ENCODE results near the gene LAMA3.

Gene LAMA3

DNA sequence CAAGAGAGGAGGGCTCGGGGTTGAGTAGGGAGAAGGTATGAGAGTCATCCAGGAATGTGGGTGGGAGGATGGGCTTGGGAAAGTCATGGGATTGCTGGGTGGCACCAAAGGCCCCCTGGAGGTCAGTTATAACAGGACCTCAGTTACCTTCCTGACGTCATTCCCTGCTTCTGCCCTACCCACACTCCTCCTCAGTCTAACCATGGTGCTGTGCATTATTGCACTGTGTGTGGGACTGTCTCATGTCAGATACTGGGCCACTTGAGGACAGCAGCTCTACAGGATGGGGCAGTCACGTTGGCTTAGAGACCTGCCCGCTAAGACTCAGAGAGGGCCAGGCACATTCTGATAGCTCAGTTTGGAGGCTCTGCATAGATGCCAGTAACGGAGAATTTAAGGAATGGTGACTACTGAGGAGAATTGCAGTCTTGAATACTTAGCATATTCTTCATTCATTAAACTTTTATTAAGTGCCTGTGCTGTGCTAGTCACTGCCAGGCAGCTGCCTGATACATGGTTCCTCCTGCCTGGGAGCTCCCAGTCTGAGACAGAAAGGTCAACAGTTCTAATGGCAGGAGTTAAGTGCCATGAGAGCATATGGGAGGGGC, 90.5 kb downstream of the LAMA3 start:
- no peak for DNase-seq (ENCODE audit: low spot score)

DNA sequence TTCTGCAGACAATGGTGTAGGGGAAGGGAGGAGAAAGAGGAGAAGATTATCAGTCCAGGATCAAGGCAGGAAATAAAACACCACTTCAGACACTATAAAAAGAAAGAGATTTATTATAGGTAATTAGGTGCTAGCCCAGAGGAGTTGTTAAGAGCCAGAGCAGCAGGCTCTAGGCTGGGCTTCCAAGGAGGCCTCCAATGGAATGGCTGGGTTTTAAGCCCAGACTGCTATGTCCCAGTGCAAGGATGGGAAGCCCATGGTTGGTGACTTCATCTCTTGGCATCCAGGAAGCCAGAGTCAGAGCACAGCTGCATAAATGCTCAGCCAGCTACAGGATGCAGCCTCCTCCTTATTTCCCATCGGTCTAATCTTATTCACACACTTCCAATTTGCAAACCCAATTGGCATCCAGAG, 95.6 kb downstream of the LAMA3 start:
- DNase-seq (ENCODE audit: low spot score), result no peak

DNA sequence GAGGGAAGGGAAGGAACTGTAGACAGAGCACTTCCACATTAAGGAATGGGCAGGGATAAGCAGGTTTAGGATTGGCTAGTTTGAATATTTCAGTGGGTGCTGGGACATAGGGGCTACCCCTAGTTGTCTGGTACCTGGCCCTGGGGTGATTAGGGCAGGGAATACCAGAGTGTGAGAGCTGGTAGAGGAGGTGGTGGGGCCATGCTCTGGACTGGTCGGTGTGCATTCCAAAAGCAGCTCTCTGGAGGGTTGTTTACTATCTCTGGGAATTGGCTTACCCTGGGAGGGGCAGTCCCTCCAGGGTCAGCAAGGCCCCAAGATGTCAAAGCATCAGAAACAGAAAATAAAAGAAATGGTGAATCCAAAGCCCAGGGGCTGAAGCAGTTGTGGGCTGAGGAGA, 103.8 kb downstream of the LAMA3 start:
- DNase-seq (ENCODE audit: low spot score), result no peak

DNA sequence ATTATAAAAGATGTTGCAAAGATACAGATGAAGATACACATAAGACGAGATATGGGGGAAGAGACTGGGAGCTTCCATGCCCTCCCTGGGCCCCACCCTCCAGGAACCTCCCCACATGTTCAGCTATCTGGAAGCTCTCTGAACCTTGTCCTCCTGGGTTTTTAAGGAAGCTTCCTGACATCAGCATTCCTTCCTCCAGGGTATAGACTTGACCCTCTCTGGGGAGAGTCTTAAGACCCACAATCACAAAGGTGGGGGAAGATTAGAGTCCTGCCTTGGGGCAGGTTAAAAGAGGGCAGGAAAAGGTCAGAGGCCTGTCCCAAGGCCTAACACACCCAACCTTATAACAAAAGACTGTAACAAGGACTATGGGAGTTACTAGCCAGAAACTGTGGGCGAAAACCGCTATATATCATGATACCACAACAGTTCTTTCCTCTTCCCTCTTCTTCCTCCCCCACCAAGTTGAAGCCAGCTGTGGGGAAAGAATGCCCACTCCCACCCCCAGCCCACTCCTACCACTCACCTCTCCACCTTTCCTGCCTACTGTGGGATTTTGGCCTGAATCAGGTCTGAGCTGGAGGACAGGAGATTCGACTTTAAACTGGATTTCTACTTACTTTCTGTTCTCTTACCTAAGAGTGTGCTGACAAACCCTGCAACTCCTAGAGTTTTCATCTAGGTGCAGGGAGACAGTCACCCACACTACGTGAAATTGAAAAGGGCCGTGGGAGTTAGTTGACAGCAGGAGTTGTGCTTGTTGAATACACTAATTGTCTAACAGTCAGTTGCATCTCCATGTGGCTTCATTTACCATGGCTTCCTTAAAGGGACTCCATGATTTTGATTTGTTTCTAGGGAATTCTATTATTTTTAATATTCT, 105.0 kb downstream of the LAMA3 start:
- no peak for DNase-seq (ENCODE audit: low spot score)

DNA sequence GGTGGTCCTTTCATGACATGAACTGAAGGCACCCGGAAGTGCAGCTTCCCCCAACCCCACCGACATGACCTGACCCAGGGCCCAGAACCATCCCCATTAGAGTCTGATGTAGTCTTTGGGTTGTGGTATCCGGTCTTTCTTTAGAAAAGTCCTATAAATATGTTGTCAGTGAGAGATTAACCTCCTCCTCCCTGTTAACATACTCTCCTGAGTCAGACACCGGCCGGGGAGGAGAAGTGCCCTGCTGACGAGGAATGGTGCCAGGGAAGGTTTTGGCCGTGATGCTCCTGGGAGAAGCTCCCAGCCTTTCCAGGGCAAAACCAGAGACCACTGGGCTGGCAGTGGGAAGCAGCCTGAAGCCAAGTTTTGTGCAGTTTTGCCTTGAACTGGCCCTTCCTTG, 109.0 kb downstream of the LAMA3 start:
- DNase-seq (ENCODE audit: low spot score), result no peak

DNA sequence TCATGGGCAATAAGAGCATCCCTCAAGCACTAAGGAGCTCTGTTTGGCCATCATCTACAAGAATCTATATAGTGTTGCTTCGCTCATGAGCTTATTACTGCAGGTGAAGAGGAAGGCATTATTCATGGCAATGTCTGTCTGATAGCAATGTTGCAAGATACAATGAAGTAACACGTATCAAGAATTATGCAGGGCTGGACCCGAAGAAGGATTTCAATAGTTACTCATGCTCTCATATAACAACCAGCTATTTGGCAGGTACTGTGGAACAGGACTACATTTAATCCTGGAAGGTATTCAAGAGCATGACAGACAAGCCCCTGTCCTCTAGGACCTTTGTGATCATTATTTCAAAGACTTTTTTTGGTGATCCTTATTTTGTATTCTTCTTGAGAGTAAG, 109.6 kb downstream of the LAMA3 start:
- DNase-seq (ENCODE audit: low spot score), result no peak

DNA sequence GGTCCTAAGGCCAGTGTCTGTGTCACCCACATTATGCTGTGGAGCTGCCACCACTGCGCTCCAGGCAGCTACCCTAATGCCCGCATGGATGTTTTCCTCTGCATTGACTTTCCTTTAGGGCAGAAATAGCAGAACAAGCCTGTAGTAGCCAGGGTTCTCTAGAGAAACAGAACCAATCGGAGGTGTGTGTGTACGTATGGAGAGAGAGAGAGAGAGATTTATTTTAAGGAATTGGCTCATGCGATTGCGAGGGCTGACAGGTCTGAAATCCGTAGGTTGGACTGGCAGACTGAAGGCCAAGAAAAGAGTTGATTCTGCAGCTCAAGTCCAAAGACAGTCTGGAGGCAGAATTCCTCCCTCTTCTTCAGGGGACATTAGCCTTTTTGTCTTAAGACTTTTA, 110.3 kb downstream of the LAMA3 start:
- no peak for DNase-seq (ENCODE audit: low spot score)

DNA sequence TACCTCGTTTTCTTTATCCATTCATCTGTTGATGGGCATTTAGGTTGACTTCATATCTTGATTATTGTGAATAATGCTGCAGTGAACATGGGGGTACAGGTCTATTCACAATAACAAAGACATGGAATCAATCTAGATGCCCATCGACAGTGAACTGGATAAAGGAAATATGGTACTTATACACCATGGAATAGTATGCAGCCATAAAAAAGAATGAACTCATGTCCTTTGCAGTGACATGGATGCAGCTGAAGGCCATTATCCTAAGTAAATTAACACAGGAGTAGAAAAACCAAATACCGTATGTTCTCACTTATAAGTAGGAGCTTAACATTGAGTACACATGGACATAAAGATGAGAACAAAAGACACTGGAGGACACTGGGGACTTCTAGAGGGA, 111.6 kb downstream of the LAMA3 start:
- DNase-seq (ENCODE audit: low spot score), result no peak

DNA sequence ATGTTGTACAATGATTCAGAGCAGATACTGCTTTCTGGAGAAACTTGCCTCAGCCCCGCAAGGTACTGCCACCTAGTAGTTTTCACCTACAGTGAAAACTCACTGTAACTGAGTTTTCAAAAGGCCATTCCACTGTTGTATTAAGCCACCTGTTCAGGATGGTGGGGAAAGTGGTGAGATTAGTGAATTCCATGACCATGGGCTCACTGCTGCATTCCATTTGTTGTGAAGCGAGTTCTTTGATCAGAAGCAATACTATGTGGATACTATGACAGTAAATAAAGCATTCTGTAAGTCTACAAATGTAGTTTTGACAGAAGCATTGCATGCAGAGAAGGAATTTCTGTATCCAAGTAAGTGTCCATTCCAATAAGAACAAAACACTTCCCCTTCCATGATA, 113.6 kb downstream of the LAMA3 start:
- DNase-seq (ENCODE audit: low spot score), result no peak

DNA sequence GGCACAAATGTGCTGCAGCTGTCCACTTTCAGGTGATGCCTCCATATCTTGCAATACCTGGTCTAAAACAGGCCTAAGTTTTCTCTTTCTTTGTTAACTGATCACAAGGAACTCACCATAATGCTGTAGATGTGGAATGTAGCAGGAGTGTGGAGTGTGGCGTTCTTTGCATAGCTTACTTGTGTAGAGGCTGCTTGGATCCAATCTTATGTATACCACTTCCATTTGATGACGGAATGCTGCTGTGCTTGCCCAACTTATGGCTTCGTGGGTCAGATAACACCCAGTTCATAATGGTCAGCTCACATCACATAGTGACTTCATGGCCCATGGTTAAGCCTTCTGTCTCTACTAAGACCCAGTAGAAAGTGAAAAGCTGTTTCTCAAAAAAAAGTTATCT, 114.5 kb downstream of the LAMA3 start:
- DNase-seq (ENCODE audit: low spot score), result no peak

DNA sequence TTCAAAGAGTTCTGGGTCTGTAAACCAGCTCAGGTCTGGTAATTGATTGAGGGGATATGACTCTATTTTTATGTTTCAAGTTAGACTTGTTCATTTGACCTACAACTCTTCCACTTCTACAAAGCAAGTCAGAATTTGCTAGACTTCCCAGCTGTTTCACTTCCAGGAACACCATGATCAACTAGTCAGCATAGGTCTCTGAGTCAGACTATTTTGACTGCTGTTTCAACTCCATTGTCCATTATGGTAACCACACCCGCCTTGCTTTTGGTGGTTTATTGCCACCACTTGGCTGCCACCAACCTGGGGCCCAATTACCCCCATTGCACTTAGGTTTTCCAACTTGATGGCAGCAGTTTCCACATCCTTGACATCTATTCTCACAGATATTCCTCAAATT, 116.6 kb downstream of the LAMA3 start:
- no peak for DNase-seq (ENCODE audit: low spot score)

DNA sequence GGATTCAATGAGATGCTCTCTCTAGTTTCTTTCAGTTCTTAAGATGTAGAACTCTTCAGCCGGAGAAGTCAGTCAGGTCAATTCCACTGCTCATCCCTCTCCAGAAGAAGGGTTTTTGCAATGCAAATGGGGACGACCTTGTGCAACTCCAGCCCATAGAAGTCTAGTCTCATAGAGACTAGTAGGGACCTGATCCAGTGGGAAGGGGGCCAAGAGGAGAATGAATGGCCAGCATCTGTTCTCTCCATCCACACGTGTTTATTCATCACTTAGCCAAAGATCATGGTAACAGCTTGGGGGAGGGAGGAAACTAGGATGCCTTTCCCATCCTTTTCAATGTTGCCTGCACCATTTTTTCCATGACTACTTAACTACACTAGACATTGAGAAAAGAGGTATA, 120.2 kb downstream of the LAMA3 start:
- DNase-seq (ENCODE audit: low spot score), result no peak

DNA sequence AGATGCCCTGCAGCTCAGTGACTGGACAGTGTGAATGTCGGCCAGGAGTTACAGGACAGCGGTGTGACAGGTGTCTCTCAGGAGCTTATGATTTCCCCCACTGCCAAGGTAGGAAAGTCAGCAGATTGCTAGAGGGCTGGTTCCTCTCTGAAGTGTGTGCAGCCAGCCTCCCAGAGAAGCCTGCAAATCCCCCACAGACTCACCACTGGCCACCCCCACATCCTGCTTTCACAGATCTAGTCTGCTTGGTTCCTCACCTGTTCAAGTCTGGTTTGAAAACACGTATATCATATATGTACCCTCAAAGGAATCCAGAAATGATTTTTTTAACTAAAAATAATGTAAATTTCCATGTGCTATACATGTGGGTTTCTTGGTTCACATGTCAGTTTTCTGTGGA, 121.1 kb downstream of the LAMA3 start:
- no peak for DNase-seq (ENCODE audit: low spot score)

DNA sequence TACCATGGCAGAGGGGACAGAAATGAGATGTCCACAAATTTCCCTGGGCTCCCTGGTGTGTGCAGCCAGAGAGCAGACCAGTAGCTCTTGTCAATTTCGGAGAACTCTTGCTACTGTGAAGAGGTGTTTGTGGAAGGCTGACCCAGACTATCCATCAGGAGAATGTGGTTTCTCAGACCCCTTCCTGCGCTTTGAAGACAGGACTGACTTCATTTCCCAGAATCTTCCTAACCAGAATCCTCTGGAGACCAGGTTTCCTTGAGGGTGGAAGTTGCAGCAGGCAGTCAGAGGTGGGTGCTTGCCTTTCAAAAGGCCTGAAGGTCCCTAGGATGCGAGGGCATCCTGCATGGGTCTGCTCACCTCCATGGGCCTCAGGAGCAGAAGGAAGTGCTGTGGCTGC, 121.9 kb downstream of the LAMA3 start:
- DNase-seq (ENCODE audit: low spot score), result no peak

DNA sequence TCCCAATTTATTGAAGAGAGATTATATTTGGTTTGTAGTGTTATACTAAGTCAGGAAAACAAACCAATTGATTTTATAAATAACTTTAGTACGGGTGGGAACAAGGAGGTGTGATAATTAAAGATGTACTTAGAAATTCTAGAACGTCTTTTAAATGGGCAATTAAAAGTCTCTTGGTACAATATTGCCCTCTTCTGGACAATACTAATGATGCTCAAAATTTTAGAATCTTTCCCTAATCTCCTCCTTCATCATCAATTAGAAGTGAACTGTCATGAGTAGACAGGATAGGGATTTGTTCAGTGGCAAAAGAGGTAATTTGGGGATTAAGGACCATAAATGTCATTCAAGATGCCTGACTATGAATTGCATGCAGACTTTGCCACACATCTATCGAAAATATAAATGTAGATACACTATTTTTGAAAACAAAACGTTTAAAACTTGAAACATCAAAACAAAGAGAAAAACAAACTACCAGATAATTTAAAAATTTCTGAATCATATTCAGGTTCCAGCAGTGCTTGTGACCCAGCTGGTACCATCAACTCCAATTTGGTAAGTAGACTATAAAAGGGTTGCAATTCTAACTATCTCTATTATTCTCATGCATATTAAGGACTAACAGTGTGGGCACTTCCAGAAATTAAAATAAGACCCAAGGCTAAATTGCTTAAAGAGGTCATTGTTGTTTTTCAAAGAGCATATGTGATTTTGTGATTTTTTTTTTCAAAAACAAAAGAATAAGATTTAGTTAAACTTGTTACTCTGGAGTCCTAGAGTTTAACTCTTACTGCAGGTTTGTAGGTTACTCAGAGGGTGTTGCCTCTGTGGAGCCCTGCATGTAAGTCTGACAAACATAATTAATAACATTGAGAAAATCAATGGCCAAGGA, 123.5 kb downstream of the LAMA3 start:
- DNase-seq (ENCODE audit: low spot score), result no peak

DNA sequence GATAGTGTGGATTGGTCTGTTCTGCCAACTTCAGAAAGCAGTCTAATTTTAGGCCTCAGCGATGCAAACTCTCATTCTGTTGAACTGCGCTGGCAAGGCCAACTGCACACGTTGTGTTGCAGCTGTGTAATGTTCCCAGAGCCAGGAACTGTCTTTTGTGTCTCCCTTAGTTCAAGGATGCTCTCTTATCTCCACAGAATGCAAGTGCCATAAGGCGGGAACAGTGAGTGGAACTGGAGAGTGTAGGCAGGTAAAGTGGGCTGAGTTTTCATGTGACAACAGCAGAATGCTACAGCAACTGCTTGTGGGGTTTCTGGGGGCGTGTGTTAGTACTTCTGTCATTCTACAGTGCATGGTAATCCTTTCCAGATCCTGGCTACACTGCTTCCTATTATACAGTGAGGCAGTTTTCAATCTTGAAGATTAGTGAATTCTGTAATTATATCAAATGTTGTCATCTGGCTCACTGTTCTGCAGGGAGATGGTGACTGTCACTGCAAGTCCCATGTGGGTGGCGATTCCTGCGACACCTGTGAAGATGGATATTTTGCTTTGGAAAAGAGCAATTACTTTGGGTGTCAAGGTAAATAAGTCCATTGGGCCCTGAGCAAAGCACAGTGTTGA, 125.8 kb downstream of the LAMA3 start:
- DNase-seq (ENCODE audit: low spot score), result no peak

DNA sequence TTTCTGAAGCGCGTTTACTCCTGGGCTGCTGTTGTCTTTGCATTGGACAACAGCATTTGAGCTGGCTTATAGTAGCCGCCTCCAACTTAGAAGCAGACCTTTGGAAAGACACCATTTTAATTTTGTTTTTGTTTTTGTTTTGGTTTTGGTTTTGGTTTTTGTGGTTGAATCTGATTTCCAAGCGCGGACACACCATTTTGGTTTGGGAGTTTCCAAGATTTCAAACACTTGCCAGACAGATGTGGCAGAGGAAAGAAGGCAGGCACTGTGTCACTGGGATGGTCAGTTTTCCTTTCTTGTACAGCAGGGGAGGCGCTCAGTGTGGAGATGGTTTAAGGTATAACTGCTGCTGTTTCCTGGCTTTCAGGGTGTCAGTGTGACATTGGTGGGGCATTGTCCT, 126.8 kb downstream of the LAMA3 start:
- DNase-seq (ENCODE audit: low spot score), result no peak

DNA sequence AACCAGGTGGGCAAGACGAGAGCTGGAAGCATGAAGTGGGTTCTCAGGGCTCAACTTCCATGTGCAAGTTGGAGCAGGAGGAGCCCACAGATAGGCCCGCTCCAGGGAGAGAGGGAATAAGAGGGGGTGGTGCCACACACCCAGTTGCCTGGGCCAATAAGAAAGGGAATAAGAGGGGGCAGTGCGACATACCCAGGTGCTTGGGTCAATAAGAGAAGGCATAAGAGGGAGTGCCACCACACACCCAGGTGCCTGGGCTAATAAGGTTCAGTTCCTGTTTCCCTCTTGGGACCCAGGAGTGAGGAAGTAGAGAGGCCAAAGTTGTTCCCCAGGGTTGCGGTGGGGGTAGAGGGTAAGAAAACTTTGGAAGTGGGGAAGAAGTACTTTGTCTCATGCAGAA, 127.5 kb downstream of the LAMA3 start:
- DNase-seq (ENCODE audit: low spot score), result no peak

DNA sequence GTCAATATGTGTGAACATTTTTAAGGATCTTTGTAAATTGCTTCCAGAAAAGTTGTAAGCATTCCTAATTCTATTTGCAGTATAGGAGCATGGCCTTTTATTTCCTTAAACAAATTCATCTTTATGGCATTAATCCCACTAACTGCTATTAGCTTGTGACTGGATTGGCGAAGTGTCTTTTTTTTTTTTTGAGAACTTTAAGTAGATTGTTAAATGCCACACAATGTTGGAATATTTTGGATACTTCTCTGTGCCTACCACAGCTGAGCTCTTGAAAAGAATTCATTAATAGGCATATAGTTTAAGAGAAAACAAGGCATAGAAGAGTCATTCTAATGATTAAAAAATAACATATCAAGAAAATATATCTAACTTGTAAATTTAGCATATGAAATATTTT, 129.7 kb downstream of the LAMA3 start:
- no peak for DNase-seq (ENCODE audit: low spot score)

DNA sequence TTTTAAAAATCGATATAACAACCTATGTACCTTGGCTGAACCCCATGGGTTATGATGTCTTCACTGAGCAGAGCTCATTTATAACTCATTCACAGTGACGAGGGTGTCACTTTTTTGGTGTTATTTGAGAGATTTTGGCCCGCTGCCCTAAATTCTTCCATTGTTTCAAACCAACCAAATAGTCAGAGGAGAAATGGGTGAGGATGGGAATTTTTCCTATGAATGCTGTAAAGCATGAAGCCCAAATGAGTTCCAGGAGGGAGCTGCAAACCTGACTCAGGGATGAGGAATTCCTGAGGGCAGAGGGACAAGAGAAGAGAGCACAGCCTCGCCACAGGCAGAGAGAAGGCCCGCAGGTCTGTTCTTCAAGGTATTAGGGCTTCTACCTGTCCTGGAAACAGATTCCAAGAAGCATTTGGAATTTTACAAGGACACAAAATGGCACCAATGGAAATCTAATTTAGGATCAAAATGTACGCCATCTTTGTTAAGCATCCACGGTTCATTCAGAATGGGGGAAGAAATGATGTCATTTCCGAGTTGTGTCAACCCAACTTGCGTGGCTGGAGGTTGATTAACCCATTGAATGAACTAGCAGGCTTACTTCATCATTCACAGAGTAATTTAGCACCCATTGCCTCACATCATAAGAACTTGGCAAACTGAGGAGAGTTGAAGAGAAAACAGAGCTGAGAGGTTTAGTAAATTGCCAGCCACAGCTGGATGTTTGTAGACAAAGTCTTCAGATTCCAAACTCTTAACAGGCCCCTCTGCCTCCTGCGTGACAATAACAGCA, 133.5 kb downstream of the LAMA3 start:
- DNase-seq (ENCODE audit: low spot score), result no peak

DNA sequence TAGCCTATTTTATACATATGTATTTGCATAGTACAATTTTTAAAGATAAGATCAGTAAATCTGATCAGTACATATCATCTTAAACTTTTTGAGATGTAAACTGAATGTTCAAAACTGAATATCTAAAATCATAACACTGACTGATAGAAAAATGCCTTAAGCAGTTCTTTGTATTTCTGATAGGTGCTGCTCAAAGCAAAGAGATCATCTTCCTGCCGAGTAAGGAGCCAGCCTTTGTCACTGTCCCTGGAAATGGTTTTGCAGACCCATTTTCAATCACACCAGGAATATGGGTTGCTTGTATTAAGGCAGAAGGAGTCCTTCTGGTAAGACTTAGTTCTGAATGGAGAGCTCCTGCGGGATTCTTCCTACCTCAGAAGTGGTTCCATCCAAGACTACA, 135.0 kb downstream of the LAMA3 start:
- DNase-seq (ENCODE audit: low spot score), result no peak

DNA sequence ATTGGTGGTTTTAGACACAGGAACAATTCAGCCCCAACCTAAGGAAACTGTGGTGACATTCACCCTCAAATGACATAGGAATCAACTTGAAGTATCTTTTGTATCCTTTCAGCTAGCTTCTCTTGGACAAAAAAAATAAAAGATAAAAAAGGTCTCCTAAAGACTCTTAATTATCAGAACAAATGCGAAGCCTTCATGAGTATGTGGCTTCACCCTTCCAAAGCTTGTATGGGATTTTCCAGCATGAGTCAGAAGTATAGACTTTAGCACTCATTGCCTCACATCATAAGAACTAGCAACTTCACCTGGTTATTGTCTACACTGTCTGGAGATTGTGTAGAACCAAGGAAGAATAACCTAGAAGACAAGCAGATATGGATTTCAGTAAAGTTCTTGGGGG, 135.4 kb downstream of the LAMA3 start:
- no peak for DNase-seq (ENCODE audit: low spot score)
